ENCODE measurements around the gene GSS.

- no peak for TF ChIP-seq CTCF (conservative IDR thresholded peaks at IDR 0.05)
- TF ChIP-seq EZH2 (IDR thresholded peaks at IDR 0.05; ENCODE audit: low read depth) = no peak
These were observed 34.6 kb upstream of the GSS start for GRCh38 chr20:34990231-34990630.
